BLaER1 treated with 17β-estradiol and CSF1 and Interleukin-3, amounts not matched to agents 10 nM and 100 nM (cell line): ENCODE data around the gene GPC5.
A peak's percentile ranks its signal among the peaks of the same experiment; 100 is the strongest.
"Not testable (repeated sequence)": the region's sequence is repeated elsewhere in the genome, so short reads cannot be mapped to it uniquely, and the experiment has no call there.

Experiments used
- H3K27ac ChIP-seq, 11 experiments: shearing (Covaris generic); formaldehyde crosslinking; 2 replicates each; pipeline ENCODE4 v1.8.1; 2022
- H3K27me3 ChIP-seq, 11 experiments: shearing (Covaris generic); formaldehyde crosslinking; 2 replicates each; pipeline ENCODE4 v1.8.1; 2022
- H3K36me3 ChIP-seq, 11 experiments: shearing (Covaris generic); formaldehyde crosslinking; 2 replicates each; pipeline ENCODE4 v1.8.1; 2022
- H3K4me1 ChIP-seq, 10 experiments: shearing (Covaris generic); formaldehyde crosslinking; 2 replicates each; pipeline ENCODE4 v1.8.1; 2022
- H3K4me2 ChIP-seq, 11 experiments: shearing (Covaris generic); formaldehyde crosslinking; 2 replicates each; pipeline ENCODE4 v1.8.1; 2022
- H3K4me3 ChIP-seq, 10 experiments: shearing (Covaris generic); formaldehyde crosslinking; 2 replicates each; pipeline ENCODE4 v1.8.1; 2022
- H3K9ac ChIP-seq, 11 experiments: shearing (Covaris generic); formaldehyde crosslinking; 2 replicates each; pipeline ENCODE4 v1.8.1; 2022
- H3K9me3 ChIP-seq, 11 experiments: shearing (Covaris generic); formaldehyde crosslinking; replicated peaks in 1 of 11; 2 replicates each; pipeline ENCODE4 v1.8.1; 2022
- H4K20me1 ChIP-seq, 11 experiments: shearing (Covaris generic); formaldehyde crosslinking; 2 replicates each; pipeline ENCODE4 v1.8.1; 2022
- Cebpa-rat ChIP-seq, 11 experiments: shearing (Covaris generic); IDR thresholded peaks; 2 replicates each; pipeline ENCODE4 v1.8.1; 2022

The GPC5 gene

GRCh38 chr13:91652404-91653301 lies 254.2 kb downstream of the GPC5 start:
- H3K4me1 ChIP-seq: no peaks in the 10 kb centered on the region
- H3K4me3 ChIP-seq: no peak overlapping the region
- TF ChIP-seq Cebpa-rat (IDR thresholded peaks at IDR 0.05): no peak
- H3K27me3 ChIP-seq: no peaks in the 10 kb centered on the region
- H3K9ac ChIP-seq: no peak overlapping the region
- no peak overlapping the region for H3K27ac ChIP-seq
- no peaks in the 10 kb centered on the region for H3K36me3 ChIP-seq
- H4K20me1 ChIP-seq: no peaks in the 10 kb centered on the region
- H3K9me3 ChIP-seq: peaks cover 0 to 6% (median 0%) of the 10 kb centered on the region in 11 experiments; a peak in 2 of 22 replicates
- no peak overlapping the region for H3K4me2 ChIP-seq

DNA sequence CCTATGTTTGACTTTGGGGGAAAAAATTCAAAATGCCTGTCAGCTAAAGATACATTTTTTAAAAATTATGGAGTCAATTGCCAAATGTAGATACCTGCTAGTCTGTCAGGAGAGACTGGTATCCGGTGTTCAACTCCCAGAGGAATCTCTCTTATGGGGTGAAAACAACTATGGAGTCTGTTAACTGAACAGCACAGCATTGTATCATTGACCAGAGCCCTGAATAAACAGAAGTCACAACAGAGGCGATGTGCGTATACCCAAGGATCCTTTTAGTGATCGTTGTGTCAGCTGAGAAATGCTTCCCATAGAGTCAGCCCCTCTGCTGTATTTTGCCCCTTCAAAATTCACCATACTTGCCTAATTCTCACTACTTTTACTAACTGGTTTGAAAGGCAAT lies 257.3 kb downstream of the GPC5 start:
- H3K9ac ChIP-seq: no peak overlapping the region
- H3K4me3 ChIP-seq: no peak overlapping the region
- H3K9me3 ChIP-seq: no peaks in the 10 kb centered on the region
- H3K4me1 ChIP-seq: no peaks in the 10 kb centered on the region
- H4K20me1 ChIP-seq: no peaks in the 10 kb centered on the region
- H3K27ac ChIP-seq: no peak overlapping the region
- no peak for TF ChIP-seq Cebpa-rat (IDR thresholded peaks at IDR 0.05)
- H3K27me3 ChIP-seq: no peaks in the 10 kb centered on the region
- no peaks in the 10 kb centered on the region for H3K36me3 ChIP-seq
- no peak overlapping the region for H3K4me2 ChIP-seq

- no peak overlapping the region for H3K9ac ChIP-seq
- H3K27ac ChIP-seq: no peak overlapping the region
- no peaks in the 10 kb centered on the region for H3K4me1 ChIP-seq
- H3K9me3 ChIP-seq: no peaks in the 10 kb centered on the region
- H4K20me1 ChIP-seq: no peaks in the 10 kb centered on the region
- H3K36me3 ChIP-seq: no peaks in the 10 kb centered on the region
- no peak overlapping the region for H3K4me2 ChIP-seq
- no peak overlapping the region for H3K4me3 ChIP-seq
- H3K27me3 ChIP-seq: no peaks in the 10 kb centered on the region
- no peak for TF ChIP-seq Cebpa-rat (IDR thresholded peaks at IDR 0.05)
Observed at GRCh38 chr13:91657283-91657682, 258.9 kb downstream of the GPC5 start.

DNA sequence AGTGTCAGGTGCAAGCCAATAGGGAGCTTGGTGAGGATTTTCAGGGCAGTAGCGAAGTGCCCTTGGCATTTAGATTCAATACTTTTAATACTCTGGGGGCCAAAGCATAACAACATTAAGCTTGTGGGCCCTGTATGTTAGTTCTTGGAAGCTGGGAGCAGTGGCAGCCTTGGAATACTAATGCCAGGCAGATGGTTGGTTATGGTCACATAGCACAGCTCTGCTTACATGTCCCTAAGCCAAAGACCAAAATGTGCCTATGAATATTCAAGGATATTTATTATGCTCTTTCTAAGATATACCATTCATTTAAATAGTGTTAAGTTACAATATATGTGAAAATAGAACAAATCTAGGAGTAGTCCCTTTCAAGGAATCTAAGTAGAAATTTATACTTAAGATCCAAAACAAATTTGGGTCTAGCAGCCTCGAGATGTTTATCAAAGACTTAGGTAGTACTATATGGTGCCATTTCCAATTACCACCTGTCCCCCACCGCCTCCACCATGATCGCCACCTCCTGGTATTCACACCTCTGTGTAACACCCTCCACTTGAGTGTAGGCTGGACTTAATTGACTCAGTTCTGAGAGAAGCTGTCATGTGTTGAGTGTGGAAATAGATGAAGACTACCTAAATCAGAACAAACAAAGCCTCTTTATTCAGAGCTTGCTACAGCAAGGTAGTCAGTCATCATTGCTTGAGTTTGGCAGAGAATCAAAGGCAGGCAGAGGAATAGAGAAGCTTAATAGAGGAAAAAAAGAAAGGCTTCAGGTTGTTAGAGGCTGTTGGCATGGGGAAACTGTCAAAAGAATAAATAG lies 261.0 kb downstream of the GPC5 start:
- Histone ChIP-seq H3K36me3 (no peaks in the 10 kb centered on the region), H3K4me3 (no peak overlapping the region), H3K9me3 (no peaks in the 10 kb centered on the region), H3K27ac (no peak overlapping the region), H3K4me1 (no peaks in the 10 kb centered on the region), H3K27me3 (no peaks in the 10 kb centered on the region), H3K9ac (no peak overlapping the region), H3K4me2 (no peak overlapping the region), H4K20me1 (no peaks in the 10 kb centered on the region)
- TF ChIP-seq Cebpa-rat (IDR thresholded peaks at IDR 0.05): no peak

DNA sequence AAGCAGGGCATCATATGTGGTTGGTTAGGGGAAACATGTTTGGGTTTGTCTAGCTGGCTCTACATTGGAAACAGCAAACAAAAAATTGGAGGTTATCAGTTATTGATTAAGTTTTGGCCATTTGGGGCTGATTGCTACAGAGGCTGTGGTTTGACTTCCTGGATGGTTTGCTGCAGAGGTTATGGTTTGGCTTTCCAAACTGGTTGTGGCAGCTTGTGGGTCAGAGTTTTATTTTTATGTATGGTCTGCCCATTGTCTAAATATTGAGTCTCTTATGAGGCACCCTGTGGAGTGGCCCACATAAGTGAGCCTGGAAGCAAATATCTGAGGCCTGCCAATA lies 261.6 kb downstream of the GPC5 start:
- H3K27ac ChIP-seq: no peak overlapping the region
- no peaks in the 10 kb centered on the region for H3K9me3 ChIP-seq
- no peak for TF ChIP-seq Cebpa-rat (IDR thresholded peaks at IDR 0.05)
- no peaks in the 10 kb centered on the region for H3K27me3 ChIP-seq
- no peak overlapping the region for H3K4me3 ChIP-seq
- no peak overlapping the region for H3K4me2 ChIP-seq
- H4K20me1 ChIP-seq: no peaks in the 10 kb centered on the region
- H3K36me3 ChIP-seq: no peaks in the 10 kb centered on the region
- H3K9ac ChIP-seq: no peak overlapping the region
- no peaks in the 10 kb centered on the region for H3K4me1 ChIP-seq

- no peaks in the 10 kb centered on the region for H3K36me3 ChIP-seq
- no peak overlapping the region for H3K4me2 ChIP-seq
- no peaks in the 10 kb centered on the region for H3K27me3 ChIP-seq
- H3K9me3 ChIP-seq: no peaks in the 10 kb centered on the region
- no peak for TF ChIP-seq Cebpa-rat (IDR thresholded peaks at IDR 0.05)
- H3K9ac ChIP-seq: no peak overlapping the region
- H3K4me1 ChIP-seq: no peaks in the 10 kb centered on the region
- no peaks in the 10 kb centered on the region for H4K20me1 ChIP-seq
- H3K4me3 ChIP-seq: no peak overlapping the region
- H3K27ac ChIP-seq: no peak overlapping the region
Observed at GRCh38 chr13:91661692-91662490, 263.5 kb downstream of the GPC5 start.

DNA sequence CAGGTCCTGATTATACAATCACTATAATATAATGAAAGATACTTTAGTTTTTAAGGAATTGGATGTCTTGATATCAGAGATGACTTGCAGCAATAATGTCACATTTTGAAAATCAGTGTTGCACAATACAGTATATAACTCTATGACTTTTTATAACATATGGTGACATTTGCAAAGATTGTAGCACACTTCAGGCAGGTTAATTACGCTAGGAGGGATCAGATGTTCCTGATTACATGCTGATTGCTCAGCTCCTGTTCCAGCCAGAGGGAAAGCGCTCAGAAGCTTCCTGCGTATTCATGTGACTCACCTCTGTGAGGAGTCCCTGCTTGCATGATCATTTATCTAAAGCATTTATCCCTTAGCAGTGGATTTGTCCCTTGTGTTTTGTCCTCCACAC lies 265.6 kb downstream of the GPC5 start:
- Histone ChIP-seq H3K9ac (no peak overlapping the region), H3K4me2 (no peak overlapping the region), H4K20me1 (no peaks in the 10 kb centered on the region), H3K27ac (no peak overlapping the region), H3K27me3 (no peaks in the 10 kb centered on the region), H3K4me1 (no peaks in the 10 kb centered on the region), H3K9me3 (no peaks in the 10 kb centered on the region), H3K36me3 (no peaks in the 10 kb centered on the region), H3K4me3 (no peak overlapping the region)
- TF ChIP-seq Cebpa-rat (IDR thresholded peaks at IDR 0.05): peak in 1 of 11 experiments; percentile 48; a peak in 1 of 22 replicates

DNA sequence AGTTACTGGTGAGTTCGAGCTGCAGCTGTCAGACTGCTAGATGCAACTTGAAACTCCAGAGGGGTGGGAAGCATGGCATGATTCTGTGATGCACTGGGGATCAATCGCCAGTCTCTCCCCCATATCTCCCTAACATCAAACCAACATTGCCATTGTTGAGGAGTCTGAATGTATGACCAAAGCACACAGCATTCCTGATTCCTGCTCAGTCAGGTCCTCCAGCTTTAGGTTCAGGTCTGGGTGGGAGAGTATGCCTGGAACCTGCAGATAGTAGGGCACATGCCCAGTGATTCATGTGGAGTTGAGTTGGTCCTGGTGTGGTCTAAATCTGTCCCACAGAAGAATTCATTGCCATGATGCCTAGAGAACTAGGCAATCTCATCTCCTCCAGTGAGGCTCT lies 269.1 kb downstream of the GPC5 start:
- Histone ChIP-seq H3K4me2 (no peak overlapping the region), H3K4me1 (no peaks in the 10 kb centered on the region)

GRCh38 chr13:91668866-91669495 lies 270.6 kb downstream of the GPC5 start:
- no peaks in the 10 kb centered on the region for H3K4me1 ChIP-seq
- no peaks in the 10 kb centered on the region for H4K20me1 ChIP-seq
- no peak overlapping the region for H3K27ac ChIP-seq
- H3K9me3 ChIP-seq: no peaks in the 10 kb centered on the region
- no peak overlapping the region for H3K4me2 ChIP-seq
- peak in 1 of 11 experiments; percentile 20; a peak in 1 of 22 replicates for TF ChIP-seq Cebpa-rat (IDR thresholded peaks at IDR 0.05)
- H3K4me3 ChIP-seq: no peak overlapping the region
- H3K9ac ChIP-seq: no peak overlapping the region
- H3K36me3 ChIP-seq: no peaks in the 10 kb centered on the region
- H3K27me3 ChIP-seq: no peaks in the 10 kb centered on the region

More for the DNA sequence above, 269.1 kb downstream of the GPC5 start:
- Histone ChIP-seq H3K4me3 (no peak overlapping the region), H3K9ac (no peak overlapping the region), H3K27me3 (no peaks in the 10 kb centered on the region), H3K9me3 (no peaks in the 10 kb centered on the region), H3K27ac (no peak overlapping the region), H3K36me3 (no peaks in the 10 kb centered on the region), H4K20me1 (no peaks in the 10 kb centered on the region)
- no peak for TF ChIP-seq Cebpa-rat (IDR thresholded peaks at IDR 0.05)

GRCh38 chr13:91674347-91674746 lies 275.9 kb downstream of the GPC5 start:
- H3K4me3 ChIP-seq, H4K20me1 ChIP-seq, H3K27me3 ChIP-seq: not testable (repeated sequence)

More at GRCh38 chr13:91674347-91674746, 275.9 kb downstream of the GPC5 start:
- H3K9me3 ChIP-seq, H3K4me1 ChIP-seq, H3K9ac ChIP-seq, H3K36me3 ChIP-seq, H3K4me2 ChIP-seq, H3K27ac ChIP-seq: not testable (repeated sequence)
